ENCODE data around the gene PTPRK. TPM values are rescaled to one million over a fixed set of nuclear protein-coding genes. Genes with fewer than 3 reads are reported as not detected.

The PTPRK gene
- total and polyA plus RNA-seq, 12 donors = 3.2 to 22.4 (median 15.0) TPM

DNA sequence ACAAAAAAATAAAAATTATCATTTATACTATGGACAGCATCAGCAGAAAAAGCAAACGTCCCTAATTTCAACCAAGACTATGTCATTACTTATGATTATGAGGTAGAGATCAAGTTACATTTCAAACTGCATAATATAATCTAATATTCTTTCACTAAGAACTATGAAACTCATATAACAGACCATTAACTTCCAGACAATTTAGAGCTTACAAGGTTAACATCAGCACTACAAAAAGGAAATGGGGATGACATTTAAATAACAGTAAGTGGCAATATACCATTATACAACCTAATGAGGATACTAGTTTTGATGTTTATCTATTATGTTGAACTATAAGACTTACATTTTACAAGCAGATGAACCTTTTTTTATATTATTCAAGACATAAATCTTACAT lies 358.6 kb downstream of the PTPRK start:
- no peaks in the 10 kb centered on the region for H3K9me3 ChIP-seq (replicated peaks in 1 of 3)
- H3K27ac ChIP-seq = no peak overlapping the region
- intact Hi-C loops (cut with DNase I) = no loop called here
- 54 to 75% (median 63%) methylated on average over 1 of the region's 1 CpG for WGBS, 4 donors
- TF ChIP-seq, protein P1, sequence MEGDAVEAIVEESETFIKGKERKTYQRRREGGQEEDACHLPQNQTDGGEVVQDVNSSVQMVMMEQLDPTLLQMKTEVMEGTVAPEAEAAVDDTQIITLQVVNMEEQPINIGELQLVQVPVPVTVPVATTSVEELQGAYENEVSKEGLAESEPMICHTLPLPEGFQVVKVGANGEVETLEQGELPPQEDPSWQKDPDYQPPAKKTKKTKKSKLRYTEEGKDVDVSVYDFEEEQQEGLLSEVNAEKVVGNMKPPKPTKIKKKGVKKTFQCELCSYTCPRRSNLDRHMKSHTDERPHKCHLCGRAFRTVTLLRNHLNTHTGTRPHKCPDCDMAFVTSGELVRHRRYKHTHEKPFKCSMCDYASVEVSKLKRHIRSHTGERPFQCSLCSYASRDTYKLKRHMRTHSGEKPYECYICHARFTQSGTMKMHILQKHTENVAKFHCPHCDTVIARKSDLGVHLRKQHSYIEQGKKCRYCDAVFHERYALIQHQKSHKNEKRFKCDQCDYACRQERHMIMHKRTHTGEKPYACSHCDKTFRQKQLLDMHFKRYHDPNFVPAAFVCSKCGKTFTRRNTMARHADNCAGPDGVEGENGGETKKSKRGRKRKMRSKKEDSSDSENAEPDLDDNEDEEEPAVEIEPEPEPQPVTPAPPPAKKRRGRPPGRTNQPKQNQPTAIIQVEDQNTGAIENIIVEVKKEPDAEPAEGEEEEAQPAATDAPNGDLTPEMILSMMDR (IDR thresholded peaks at IDR 0.05) = no peak
- no peak for TF ChIP-seq POLR2A (IDR thresholded peaks at IDR 0.05)
- H3K4me1 ChIP-seq (replicated peaks in 1 of 2) = no peaks in the 10 kb centered on the region
- DNase-seq = no peak
- no peaks in the 10 kb centered on the region for H3K27me3 ChIP-seq
- H3K36me3 ChIP-seq (replicated peaks in 1 of 2) = no peaks in the 10 kb centered on the region
- H3K4me3 ChIP-seq = no peak overlapping the region

DNA sequence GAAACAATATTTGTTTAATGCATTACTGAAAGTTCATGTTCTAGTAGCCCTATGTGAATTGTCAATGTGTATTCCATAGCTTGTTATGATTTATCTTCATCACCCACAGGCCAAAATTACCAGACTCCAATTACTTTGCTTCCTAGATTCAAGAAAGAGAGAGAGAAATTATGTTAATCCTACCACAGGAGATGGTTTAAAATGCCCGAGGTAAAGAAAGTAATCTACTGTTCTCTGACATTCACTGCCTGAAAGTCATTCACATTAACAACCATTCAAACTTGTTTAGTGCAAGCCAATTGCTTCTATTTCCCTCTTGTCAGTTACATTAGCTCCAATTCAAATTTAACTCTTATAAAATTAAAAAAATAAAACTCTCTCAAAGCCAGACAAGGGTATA lies 359.1 kb downstream of the PTPRK start:
- Histone ChIP-seq H3K4me3 (no peak overlapping the region), H3K9me3 (replicated peaks in 1 of 3) (no peaks in the 10 kb centered on the region), H3K27ac (no peak overlapping the region), H3K4me1 (replicated peaks in 1 of 2) (no peaks in the 10 kb centered on the region), H3K36me3 (replicated peaks in 1 of 2) (no peaks in the 10 kb centered on the region), H3K27me3 (no peaks in the 10 kb centered on the region)
- intact Hi-C loops (cut with DNase I) = no loop called here
- WGBS, 4 donors = 67 to 85% (median 76%) methylated on average over 1 of the region's 1 CpG
- TF ChIP-seq, protein P1 (IDR thresholded peaks at IDR 0.05) = no peak
- no peak for TF ChIP-seq POLR2A (IDR thresholded peaks at IDR 0.05)
- no peak for DNase-seq

DNA sequence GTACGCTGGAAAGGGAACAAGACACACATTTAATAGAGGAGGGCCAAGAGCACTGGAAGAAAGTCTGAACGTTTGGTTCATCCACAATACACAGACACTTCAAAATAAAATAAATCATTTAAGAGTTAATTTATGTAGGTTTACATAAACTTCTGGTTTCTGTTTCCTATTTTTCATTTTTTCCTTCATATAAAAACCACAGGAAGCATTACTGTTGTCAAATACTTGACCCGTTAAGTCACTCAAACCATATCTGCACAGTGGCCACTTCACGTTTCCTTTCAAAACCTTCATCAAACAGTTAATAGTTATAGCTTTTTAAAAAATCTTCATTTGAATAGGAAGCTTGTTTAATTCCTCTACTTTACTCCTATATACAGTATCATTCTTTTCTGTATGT lies 361.9 kb downstream of the PTPRK start:
- Histone ChIP-seq H3K27ac (no peak overlapping the region), H3K36me3 (replicated peaks in 1 of 2) (no peaks in the 10 kb centered on the region), H3K9me3 (replicated peaks in 1 of 3) (no peaks in the 10 kb centered on the region), H3K4me1 (replicated peaks in 1 of 2) (no peaks in the 10 kb centered on the region), H3K4me3 (no peak overlapping the region), H3K27me3 (no peaks in the 10 kb centered on the region)
- WGBS, 4 donors = 66 to 70% (median 69%) methylated on average over 4 of the region's 4 CpGs
- intact Hi-C loops (cut with DNase I) = no loop called here
- TF ChIP-seq, protein P1 (IDR thresholded peaks at IDR 0.05) = no peak
- no peak for TF ChIP-seq POLR2A (IDR thresholded peaks at IDR 0.05)
- no peak for DNase-seq

DNA sequence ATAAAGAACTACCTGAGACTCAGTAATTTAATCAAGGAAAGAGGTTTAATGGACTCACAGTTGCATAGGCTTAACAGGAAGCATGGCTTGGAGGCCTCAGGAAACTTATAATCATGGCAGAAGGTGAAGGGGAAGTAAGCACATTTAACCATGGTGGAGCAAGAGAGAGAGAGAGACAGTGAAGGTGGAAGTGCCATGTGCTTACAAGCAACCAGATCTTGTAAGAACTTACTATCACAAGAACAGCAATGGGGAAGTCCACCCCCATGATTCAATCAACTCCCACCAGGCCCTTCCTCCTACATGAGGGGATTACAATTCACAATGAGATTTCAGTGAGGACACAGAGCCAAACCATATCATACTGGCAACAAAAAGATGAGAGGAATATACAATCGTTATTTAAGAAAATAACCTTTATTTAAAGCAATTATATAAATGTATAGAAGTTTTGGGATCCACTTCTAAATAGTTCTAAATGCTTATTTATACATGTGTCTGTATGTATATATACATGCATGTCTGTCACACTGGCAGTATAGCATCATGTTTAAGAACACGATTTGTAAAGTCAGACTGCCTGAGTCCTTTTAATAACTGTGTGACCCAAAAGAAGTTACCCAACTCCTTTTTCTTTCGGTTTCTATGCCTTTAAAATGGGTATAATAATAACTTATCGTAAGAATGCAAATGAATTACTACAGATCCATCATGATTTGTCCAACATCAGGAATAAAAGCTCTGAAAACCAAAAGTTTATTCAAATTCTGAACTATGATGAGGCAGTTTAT lies 363.9 kb downstream of the PTPRK start:
- WGBS, 4 donors = 90 to 95% (median 92%) methylated on average over 4 of the region's 4 CpGs
- H3K4me1 ChIP-seq (replicated peaks in 1 of 2) = no peaks in the 10 kb centered on the region
- no peaks in the 10 kb centered on the region for H3K9me3 ChIP-seq (replicated peaks in 1 of 3)
- H3K36me3 ChIP-seq (replicated peaks in 1 of 2) = no peaks in the 10 kb centered on the region
- H3K27ac ChIP-seq = no peak overlapping the region
- no peak for DNase-seq
- H3K4me3 ChIP-seq = no peak overlapping the region
- intact Hi-C loops (cut with DNase I) = no loop called here
- TF ChIP-seq, protein P1 (IDR thresholded peaks at IDR 0.05) = no peak
- TF ChIP-seq POLR2A (IDR thresholded peaks at IDR 0.05) = no peak
- H3K27me3 ChIP-seq = no peaks in the 10 kb centered on the region
